Natural killer cell (primary cell): ENCODE results near the gene ERCC2. TPM values are rescaled to one million over a fixed set of nuclear protein-coding genes. Genes with fewer than 3 reads are reported as not detected.

Experiments used
- ATAC-seq, 3 donors: fragments of 150-1000 bp in 2 of 3; fragments of 200-7000 bp in 1 of 3; cut with Tn5 transposase; 1 replicate in 1 of 3; 2 replicates in 2 of 3; pipeline ENCODE4 v1.10.0; 2021; ENCODE audit warnings: mild to moderate bottlenecking in 2 of 3, moderate library complexity in 2 of 3
- DNase-seq, 2 donors: peaks; one replicate each; pipeline versions ENCODE4 v3.0.0 to v3.0.0-alpha.2; 2013 to 2021; ENCODE audit warnings: mixed read lengths in 1 of 2
- H3K27ac ChIP-seq: one replicate; pipeline ENCODE4 v1.5.1; 2013; ENCODE audit warnings: mild to moderate bottlenecking, low read length
- H3K27me3 ChIP-seq: one replicate; pipeline ENCODE4 v1.6.1; 2013; ENCODE audit warnings: low read length; ENCODE audit not compliant: control insufficient read depth, insufficient read depth
- H3K36me3 ChIP-seq: one replicate; pipeline ENCODE4 v1.6.1; 2013; ENCODE audit warnings: low read length; ENCODE audit not compliant: control insufficient read depth, insufficient read depth
- H3K4me1 ChIP-seq: one replicate; pipeline ENCODE4 v1.6.1; 2013; ENCODE audit warnings: low read length; ENCODE audit not compliant: control insufficient read depth, insufficient read depth
- H3K4me3 ChIP-seq: one replicate; pipeline ENCODE4 v1.5.1; 2013; ENCODE audit warnings: low read length
- H3K9me3 ChIP-seq: one replicate; pipeline ENCODE4 v1.6.1; 2013; ENCODE audit warnings: low read length; ENCODE audit not compliant: control insufficient read depth, insufficient read depth
- H3K27ac Mint-ChIP-seq, 2 donors: one replicate each; pipeline ENCODE4 v1.8.0; 2022; ENCODE audit warnings: mild to moderate bottlenecking in 2 of 2, mixed read lengths in 2 of 2, moderate library complexity in 1 of 2
- H3K27me3 Mint-ChIP-seq, 2 donors: one replicate each; pipeline ENCODE4 v1.8.0; 2022; ENCODE audit warnings: low read depth in 2 of 2, mixed read lengths in 2 of 2
- H3K36me3 Mint-ChIP-seq: one replicate; pipeline ENCODE4 v1.8.0; 2022; ENCODE audit warnings: mixed read lengths
- H3K4me1 Mint-ChIP-seq, 2 donors: one replicate each; pipeline ENCODE4 v1.8.0; 2022; ENCODE audit warnings: mixed read lengths in 2 of 2
- H3K4me3 Mint-ChIP-seq: one replicate; pipeline ENCODE4 v1.8.0; 2022; ENCODE audit warnings: mild to moderate bottlenecking, moderate library complexity, mixed read lengths
- H3K9me3 Mint-ChIP-seq, 2 donors: one replicate each; pipeline ENCODE4 v1.8.0; 2022; ENCODE audit warnings: mixed read lengths in 2 of 2
- CTCF ChIP-seq: fragments of 200-600 bp; IDR thresholded peaks from one replicate; pipeline ENCODE4 v1.8.0; 2022; ENCODE audit warnings: antibody characterized with exemption
- WGBS: methylation state at CpG from one replicate; pipeline ENCODE4 v1.1.7; 2013; ENCODE audit warnings: missing lambda C conversion rate; ENCODE audit not compliant: insufficient coverage; 5-methylcytosine and 5-hydroxymethylcytosine counted together
- intact Hi-C: fragments of 100-400 bp; cut with micrococcal nuclease; formaldehyde crosslinking; loops from one replicate; pipeline ENCODE4 v1.14.2; 2022
- total RNA-seq, 4 donors: library from RNA; stranded (reverse); fragments of 120-200 nt in 1 of 4; gene quantifications; one replicate each; pipeline versions ENCODE4 v1.2.3 to v1.2.4, GENCODE V29; 2013 to 2022

Gene ERCC2
- total RNA-seq, 3 donors from 2014 or later (not counting 1 experiment from before 2014, with no cell fraction given): 13.4 to 22.3 (median 14.9) TPM

GRCh38 chr19:45333609-45334303 lies 36.6 kb downstream of the ERCC2 start:
- H3K36me3 ChIP-seq: no peaks in the 10 kb centered on the region
- no peaks in the 10 kb centered on the region for H3K9me3 Mint-ChIP-seq
- ATAC-seq: no peak
- H3K36me3 Mint-ChIP-seq: no peaks in the 10 kb centered on the region
- no peak overlapping the region for H3K4me3 Mint-ChIP-seq
- H3K27ac ChIP-seq: no peak overlapping the region
- H3K4me3 ChIP-seq: no peak overlapping the region
- peaks cover 0 to 7% of the 10 kb centered on the region in 2 donors for H3K27me3 Mint-ChIP-seq
- no peak overlapping the region for H3K27ac Mint-ChIP-seq
- WGBS: 87% methylated on average over 9 of the region's 10 CpGs
- H3K4me1 ChIP-seq: peaks cover 4% of the 10 kb centered on the region
- intact Hi-C loops: no loop called here
- no peak for TF ChIP-seq CTCF
- peaks cover 4 to 5% of the 10 kb centered on the region in 2 donors for H3K4me1 Mint-ChIP-seq
- H3K27me3 ChIP-seq: no peaks in the 10 kb centered on the region
- no peaks in the 10 kb centered on the region for H3K9me3 ChIP-seq
- no peak for DNase-seq

GRCh38 chr19:45331411-45331810 lies 39.0 kb downstream of the ERCC2 start:
- DNase-seq (no peak), ATAC-seq (no peak)
- intact Hi-C loops: no loop called here
- Histone ChIP-seq H3K9me3 (no peaks in the 10 kb centered on the region), H3K27me3 (no peaks in the 10 kb centered on the region), H3K4me3 (no peak overlapping the region), H3K4me1 (no peaks in the 10 kb centered on the region), H3K27ac (no peak overlapping the region), H3K36me3 (no peaks in the 10 kb centered on the region)
- Mint-ChIP-seq H3K4me3 (no peak overlapping the region), H3K4me1 (peaks cover 0 to 2% of the 10 kb centered on the region in 2 donors), H3K27me3 (peaks cover 0 to 10% of the 10 kb centered on the region in 2 donors), H3K9me3 (no peaks in the 10 kb centered on the region), H3K36me3 (no peaks in the 10 kb centered on the region), H3K27ac (no peak overlapping the region)
- no peak for TF ChIP-seq CTCF
- WGBS: 87% methylated on average over 7 of the region's 7 CpGs

GRCh38 chr19:45327404-45328143 lies 42.8 kb downstream of the ERCC2 start:
- H3K4me3 ChIP-seq: no peak overlapping the region
- Mint-ChIP-seq H3K27me3 (peaks cover 11 to 30% of the 10 kb centered on the region in 2 donors), H3K4me1 (peaks cover 0 to 5% of the 10 kb centered on the region in 2 donors), H3K27ac (no peak overlapping the region), H3K36me3 (no peaks in the 10 kb centered on the region), H3K9me3 (no peaks in the 10 kb centered on the region), H3K4me3 (no peak overlapping the region)
- ATAC-seq (no peak), DNase-seq (no peak)
- H3K27ac ChIP-seq: no peak overlapping the region
- H3K4me1 ChIP-seq: no peaks in the 10 kb centered on the region
- no peak for TF ChIP-seq CTCF
- intact Hi-C loops: no loop called here
- H3K36me3 ChIP-seq: no peaks in the 10 kb centered on the region
- peaks cover 11% of the 10 kb centered on the region for H3K27me3 ChIP-seq
- H3K9me3 ChIP-seq: no peaks in the 10 kb centered on the region
- WGBS: 74% methylated on average over 13 of the region's 13 CpGs
